HG03045 (cell line): ENCODE results near the gene TMEM106C.

Experiments used
- ATAC-seq: cut with Tn5 transposase; IDR thresholded peaks from one replicate; pipeline ENCODE4 v1.9.1; 2021; ENCODE audit warnings: mild to moderate bottlenecking, moderate library complexity; ENCODE audit not compliant: unreplicated experiment

The TMEM106C gene

GRCh38 chr12:47963340-47964040 lies at the start of gene TMEM106C:
TSS of gene TMEM106C (plus strand) at chr12:47963596. CDS start at chr12:47964237, 641 bp downstream.
- ATAC-seq = peak; percentile 93

- ATAC-seq = no peak
Observed at GRCh38 chr12:47920913-47921312, 42.5 kb upstream of the TMEM106C start.

GRCh38 chr12:47921907-47922306 lies 41.5 kb upstream of the TMEM106C start:
- no peak for ATAC-seq

GRCh38 chr12:47927346-47927745 lies 36.0 kb upstream of the TMEM106C start:
- ATAC-seq = no peak

GRCh38 chr12:47930634-47931033 lies 32.8 kb upstream of the TMEM106C start:
- no peak for ATAC-seq

GRCh38 chr12:47931187-47931586 lies 32.2 kb upstream of the TMEM106C start:
- no peak for ATAC-seq

GRCh38 chr12:47935184-47935583 lies 28.2 kb upstream of the TMEM106C start:
- ATAC-seq = no peak

- no peak for ATAC-seq
Observed at GRCh38 chr12:47938093-47938492, 25.3 kb upstream of the TMEM106C start.

GRCh38 chr12:47938594-47938993 lies 24.8 kb upstream of the TMEM106C start:
- ATAC-seq = no peak

- no peak for ATAC-seq
Observed at GRCh38 chr12:47939009-47939601, 24.3 kb upstream of the TMEM106C start.

GRCh38 chr12:47940773-47941474 lies 22.5 kb upstream of the TMEM106C start:
- no peak for ATAC-seq

- ATAC-seq = no peak
Observed at GRCh38 chr12:47941475-47941780, 22.0 kb upstream of the TMEM106C start.

- ATAC-seq = no peak
Observed at GRCh38 chr12:47941871-47942613, 21.4 kb upstream of the TMEM106C start.

GRCh38 chr12:47942614-47943225 lies 20.7 kb upstream of the TMEM106C start:
- no peak for ATAC-seq

- ATAC-seq = no peak
Observed at GRCh38 chr12:47943623-47944340, 19.6 kb upstream of the TMEM106C start.

- ATAC-seq = no peak
Observed at GRCh38 chr12:47944685-47945340, 18.6 kb upstream of the TMEM106C start.

GRCh38 chr12:47945341-47945728 lies 18.1 kb upstream of the TMEM106C start:
- no peak for ATAC-seq

- no peak for ATAC-seq
Observed at GRCh38 chr12:47946413-47947323, 16.7 kb upstream of the TMEM106C start.

- ATAC-seq = no peak
Observed at GRCh38 chr12:47947341-47947740, 16.1 kb upstream of the TMEM106C start.
